CD1c-positive myeloid dendritic cell (primary cell): Measurements from ENCODE around the gene IRF8.
"Not testable (repeated sequence)": the region's sequence is repeated elsewhere in the genome, so short reads cannot be mapped to it uniquely, and the experiment has no call there.

Source experiments
- DNase-seq: peaks from one replicate; pipeline ENCODE4 v3.0.0-alpha.2; 2016; ENCODE audit errors: extremely low spot score

Gene IRF8

GRCh38 chr16:85892760-85893159, 6.2 kb upstream of the IRF8 start:
- DNase-seq: no peak

GRCh38 chr16:85894266-85894665, 4.7 kb upstream of the IRF8 start:
- no peak for DNase-seq

GRCh38 chr16:85897382-85897781, 1.6 kb upstream of the IRF8 start:
- DNase-seq: peak; percentile 67

- no peak for DNase-seq
Observed at GRCh38 chr16:85899444-85899843, 482 bp downstream of the IRF8 start.

- DNase-seq: peak; percentile 64
Observed at GRCh38 chr16:85900027-85900792, 1.2 kb downstream of the IRF8 start.

- no peak for DNase-seq
Observed at GRCh38 chr16:85901110-85901509, 2.1 kb downstream of the IRF8 start.

GRCh38 chr16:85901773-85902365, 2.9 kb downstream of the IRF8 start:
- peak; percentile 71 for DNase-seq

- DNase-seq: peak; percentile 27
Observed at GRCh38 chr16:85902366-85903155, 3.6 kb downstream of the IRF8 start.

- DNase-seq: peak; percentile 64
Observed at GRCh38 chr16:85903559-85903958, 4.6 kb downstream of the IRF8 start.

GRCh38 chr16:85905110-85906095, 6.4 kb downstream of the IRF8 start:
- DNase-seq: no peak

- DNase-seq: no peak
Observed at GRCh38 chr16:85906349-85906748, 7.4 kb downstream of the IRF8 start.

- not testable (repeated sequence) for DNase-seq
Observed at GRCh38 chr16:85907231-85907630, 8.3 kb downstream of the IRF8 start.

GRCh38 chr16:85908444-85908843, 9.5 kb downstream of the IRF8 start:
- peak; percentile 66 for DNase-seq

GRCh38 chr16:85908889-85909589, 10.1 kb downstream of the IRF8 start:
- peak; percentile 86 for DNase-seq

GRCh38 chr16:85909932-85910853, 11.2 kb downstream of the IRF8 start:
- no peak for DNase-seq

GRCh38 chr16:85910854-85911247, 11.9 kb downstream of the IRF8 start:
- DNase-seq: no peak

- peak; percentile 61 for DNase-seq
Observed at GRCh38 chr16:85911251-85911930, 12.4 kb downstream of the IRF8 start.

GRCh38 chr16:85912211-85912974, 13.4 kb downstream of the IRF8 start:
- peak; percentile 75 for DNase-seq
